AG04450 (cell line): ENCODE results near the gene LRRC59. TPM values are rescaled to one million over a fixed set of nuclear protein-coding genes. Genes with fewer than 3 reads are reported as not detected.
A peak's percentile ranks its signal among the peaks of the same experiment; 100 is the strongest.

Experiments used
- CTCF ChIA-PET: fragments of 300-600, 350-600 bp; formaldehyde crosslinking; extraction: SDS; loops from one replicate; lab custom pipeline; 2022; ENCODE audit warnings: antibody characterized with exemption, inconsistent platforms; lab: Charles Lee
- POLR2A ChIA-PET: fragments of 350-600 bp; formaldehyde crosslinking; extraction: SDS; loops from one replicate; lab custom pipeline; 2021; ENCODE audit warnings: antibody characterized with exemption, inconsistent platforms; lab: Yijun Ruan, JAX
- DNase-seq: peaks from one replicate; pipeline ENCODE4 v3.0.0-alpha.2; 2011; ENCODE audit warnings: low read depth, low spot score
- H3K27ac ChIP-seq: one replicate; pipeline ENCODE4 v1.5.1; 2012; ENCODE audit warnings: low read depth, low read length, control low read depth
- H3K27me3 ChIP-seq: one replicate; pipeline ENCODE4 v1.6.0; 2012; ENCODE audit warnings: low read length; ENCODE audit not compliant: control insufficient read depth, insufficient read depth
- H3K4me3 ChIP-seq: 2 replicates; pipeline ENCODE4 v1.5.1; 2011; ENCODE audit warnings: mild to moderate bottlenecking, low read depth, low read length, control low read depth
- H3K9me3 ChIP-seq: 2 replicates; pipeline ENCODE4 v1.5.1; 2012; ENCODE audit warnings: low read length; ENCODE audit not compliant: control insufficient read depth, insufficient read depth
- polyA plus RNA-seq: library from polyadenylated mRNA; depleted of rRNA; stranded (reverse); fragments of >200 nt; gene quantifications from 2 replicates; pipeline ENCODE4 v1.2.3, GENCODE V29; 2011
- TF ChIP-seq, protein P1 (sequence below): IDR thresholded peaks from 2 replicates; pipeline ENCODE4 v1.5.1; 2011; ENCODE audit warnings: low read depth, low read length, control low read depth, inconsistent platforms

The LRRC59 gene
- polyA plus RNA-seq, 1 experiment: 143 TPM

DNA sequence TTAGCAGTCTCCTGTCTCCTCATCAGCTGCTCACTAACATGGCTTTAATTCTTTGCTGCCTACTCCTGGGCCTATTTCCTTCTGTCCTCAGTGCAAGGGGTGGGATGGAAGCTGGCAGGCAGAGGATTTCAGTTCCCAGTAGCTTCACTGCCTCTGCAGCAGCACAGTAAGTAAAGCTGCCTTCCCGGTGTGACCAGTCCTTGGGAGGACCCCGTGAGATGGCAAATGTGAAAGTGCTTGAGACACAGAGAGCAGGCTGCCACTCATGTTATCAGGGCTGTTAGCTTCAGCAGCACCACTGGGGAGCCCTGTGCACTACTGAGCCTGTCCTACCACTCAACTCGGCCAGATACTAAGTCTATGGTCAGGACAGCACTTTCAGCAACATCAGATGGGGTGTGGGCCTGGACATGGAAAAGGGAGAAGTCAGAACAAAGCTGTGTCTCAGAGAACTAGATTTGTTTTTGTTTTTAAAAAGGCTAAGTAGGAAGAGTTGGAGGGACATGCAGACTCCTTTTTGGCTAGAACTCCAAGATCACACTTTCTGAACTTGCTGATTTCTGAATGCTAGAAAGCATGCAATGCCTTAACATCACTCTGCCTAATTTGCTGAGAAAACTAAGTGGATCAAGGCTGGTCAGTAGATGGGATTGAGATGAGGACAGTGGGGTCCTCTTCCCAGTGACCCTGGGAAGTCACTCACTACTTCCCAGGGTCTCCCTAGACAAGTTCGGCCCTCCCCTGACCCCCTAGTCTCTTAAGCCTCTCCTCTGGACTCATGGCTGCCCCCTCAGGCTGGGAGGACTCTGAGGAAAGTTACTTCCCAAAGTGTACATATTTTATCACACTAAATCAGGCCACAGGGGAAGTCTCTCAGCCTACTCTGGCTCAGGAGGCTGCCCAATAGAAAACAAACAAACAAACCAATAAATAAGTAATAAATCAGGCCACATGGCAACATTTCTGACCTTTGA, 29.8 kb upstream of the LRRC59 start:
- TF ChIP-seq, protein P1, sequence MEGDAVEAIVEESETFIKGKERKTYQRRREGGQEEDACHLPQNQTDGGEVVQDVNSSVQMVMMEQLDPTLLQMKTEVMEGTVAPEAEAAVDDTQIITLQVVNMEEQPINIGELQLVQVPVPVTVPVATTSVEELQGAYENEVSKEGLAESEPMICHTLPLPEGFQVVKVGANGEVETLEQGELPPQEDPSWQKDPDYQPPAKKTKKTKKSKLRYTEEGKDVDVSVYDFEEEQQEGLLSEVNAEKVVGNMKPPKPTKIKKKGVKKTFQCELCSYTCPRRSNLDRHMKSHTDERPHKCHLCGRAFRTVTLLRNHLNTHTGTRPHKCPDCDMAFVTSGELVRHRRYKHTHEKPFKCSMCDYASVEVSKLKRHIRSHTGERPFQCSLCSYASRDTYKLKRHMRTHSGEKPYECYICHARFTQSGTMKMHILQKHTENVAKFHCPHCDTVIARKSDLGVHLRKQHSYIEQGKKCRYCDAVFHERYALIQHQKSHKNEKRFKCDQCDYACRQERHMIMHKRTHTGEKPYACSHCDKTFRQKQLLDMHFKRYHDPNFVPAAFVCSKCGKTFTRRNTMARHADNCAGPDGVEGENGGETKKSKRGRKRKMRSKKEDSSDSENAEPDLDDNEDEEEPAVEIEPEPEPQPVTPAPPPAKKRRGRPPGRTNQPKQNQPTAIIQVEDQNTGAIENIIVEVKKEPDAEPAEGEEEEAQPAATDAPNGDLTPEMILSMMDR: no peak
- Histone ChIP-seq H3K27ac (peak overlapping the region; percentile 68), H3K4me3 (peak overlapping the region; percentile 73), H3K27me3 (no peaks in the 10 kb centered on the region), H3K9me3 (no peaks in the 10 kb centered on the region; the same call in 1 of the 2 replicates)
- CTCF ChIA-PET: interaction anchor here (0.6 to 1.5 kb wide), 3 partner anchors 12 to 65 kb away, joined by 3 to 8 read pairs (median 3); partner anchors contain the start of gene LRRC59
- POLR2A ChIA-PET: interaction anchor here (0.9 to 1.8 kb wide), 5 partner anchors 11 to 138 kb away, joined by 3 to 13 read pairs (median 3); partner anchors contain the start of gene LRRC59
- no peak for DNase-seq

DNA sequence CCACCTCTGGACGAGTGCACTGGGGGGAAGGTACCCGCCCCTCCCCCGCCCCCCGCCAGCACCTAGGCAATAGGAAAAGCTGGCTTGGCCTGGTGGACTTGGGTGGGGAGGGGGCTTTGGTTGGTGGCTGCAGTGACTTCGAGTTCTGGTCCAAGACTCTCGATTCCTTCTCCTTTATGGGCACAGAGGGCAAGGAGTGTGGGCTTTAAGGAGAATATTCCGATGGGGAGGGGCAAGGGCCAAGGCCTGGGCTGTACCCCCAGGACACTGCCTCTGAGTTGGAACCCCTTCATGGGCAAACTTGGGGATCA, 29.1 kb upstream of the LRRC59 start:
- CTCF ChIA-PET: interaction anchor here (0.6 to 1.5 kb wide), 3 partner anchors 11 to 64 kb away, joined by 3 to 8 read pairs (median 3); partner anchors contain the start of gene LRRC59

DNA sequence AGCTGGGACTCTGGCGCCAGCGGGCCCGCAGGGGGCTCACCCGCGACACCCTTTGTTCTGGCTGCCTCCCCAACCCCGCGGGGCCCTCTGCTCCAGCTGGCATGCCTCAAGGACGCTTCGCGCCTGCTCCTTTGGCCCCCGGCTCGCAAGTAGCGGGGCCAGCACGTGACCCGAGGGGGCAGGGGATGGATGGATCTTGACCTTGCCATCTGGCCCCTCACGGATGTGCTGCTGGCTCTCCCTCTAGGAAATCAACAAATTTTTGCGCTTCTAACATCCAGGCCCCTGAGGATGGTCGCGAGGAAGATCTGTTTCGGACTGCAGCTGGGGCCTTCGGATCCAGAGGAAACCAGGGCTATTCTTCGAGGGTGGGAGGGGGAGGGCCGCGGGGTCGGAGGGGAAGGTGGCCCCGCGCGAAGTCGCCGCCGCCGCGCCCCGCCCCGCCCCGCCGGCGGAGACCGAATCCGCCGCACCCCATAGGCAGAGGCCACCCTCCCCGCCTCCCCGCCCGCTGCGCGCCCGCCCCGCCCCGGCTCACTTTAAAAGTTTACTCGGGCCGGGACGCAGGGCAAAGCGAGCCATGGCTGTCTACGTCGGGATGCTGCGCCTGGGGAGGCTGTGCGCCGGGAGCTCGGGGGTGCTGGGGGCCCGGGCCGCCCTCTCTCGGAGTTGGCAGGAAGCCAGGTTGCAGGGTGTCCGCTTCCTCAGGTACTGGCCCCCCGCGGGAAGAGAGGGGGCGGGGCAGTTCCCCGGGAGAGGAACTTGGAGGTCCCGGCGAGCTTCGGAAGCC, 28.6 kb upstream of the LRRC59 start, which contains the start of gene ACSF2:
ACSF2 (plus strand) TSS at position 537 of the 790 bp plus-strand sequence; CDS start at position 581, 44 bp downstream.
- Histone ChIP-seq H3K9me3 (no peaks in the 10 kb centered on the region; the same call in 1 of the 2 replicates), H3K4me3 (peak within 1 kb of the TSS; percentile 73), H3K27me3 (no peaks in the 10 kb centered on the region), H3K27ac (peak within 1 kb of the TSS; percentile 68)
- POLR2A ChIA-PET: interaction anchor here (1.0 to 1.8 kb wide), 3 partner anchors 10 to 137 kb away, joined by 3 to 13 read pairs (median 3); partner anchors contain the start of gene LRRC59
- TF ChIP-seq, protein P1: no peak
- DNase-seq: no peak
- CTCF ChIA-PET: interaction anchor here (0.5 to 2.0 kb wide), 5 partner anchors 11 to 352 kb away, joined by 3 to 10 read pairs (median 7); partner anchors contain the start of gene LRRC59

More for the DNA sequence above, 29.1 kb upstream of the LRRC59 start:
- Histone ChIP-seq H3K4me3 (peak overlapping the region; percentile 73), H3K27ac (peak overlapping the region; percentile 68), H3K27me3 (no peaks in the 10 kb centered on the region), H3K9me3 (no peaks in the 10 kb centered on the region; the same call in 1 of the 2 replicates)
- no peak for DNase-seq
- POLR2A ChIA-PET: interaction anchor here (0.9 to 1.8 kb wide), 5 partner anchors 11 to 137 kb away, joined by 3 to 13 read pairs (median 3); partner anchors contain the start of gene LRRC59
- TF ChIP-seq, protein P1: no peak

DNA sequence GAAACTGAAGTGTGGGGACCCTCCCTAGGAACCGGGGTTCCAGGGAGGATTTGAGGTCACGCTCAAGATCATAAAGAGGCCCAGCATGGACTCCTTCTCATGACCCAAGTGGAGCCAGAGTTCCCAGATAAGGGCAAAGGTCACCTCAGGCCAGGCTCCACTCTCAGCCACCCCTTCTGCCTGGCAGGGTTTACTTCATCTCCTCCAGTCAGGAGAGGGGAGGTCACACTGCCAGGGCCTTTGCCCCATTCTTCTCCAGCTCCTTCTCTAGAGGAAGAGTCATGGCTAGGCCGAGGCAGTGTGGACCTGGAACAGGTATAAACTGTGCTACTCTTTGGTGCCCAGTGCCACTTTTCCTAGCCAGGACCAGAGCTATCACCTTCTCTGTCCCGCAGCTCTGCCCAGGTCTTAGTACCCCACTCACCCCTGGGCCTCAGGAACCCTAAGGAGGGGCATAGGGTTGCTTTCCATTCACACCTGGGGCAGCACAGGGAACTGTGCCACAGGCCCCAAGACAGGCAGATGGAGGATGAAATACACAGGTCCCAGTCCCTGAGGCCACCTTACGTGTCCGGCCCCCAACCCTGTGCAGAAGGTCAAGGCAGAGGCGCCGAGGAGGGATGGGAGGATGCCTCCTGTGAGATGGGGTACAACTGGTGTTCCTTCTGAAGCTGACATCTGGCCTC, 27.8 kb upstream of the LRRC59 start:
- no peak for DNase-seq
- TF ChIP-seq, protein P1: no peak
- Histone ChIP-seq H3K27me3 (no peaks in the 10 kb centered on the region), H3K9me3 (no peaks in the 10 kb centered on the region; the same call in 1 of the 2 replicates), H3K4me3 (peak overlapping the region; percentile 61), H3K27ac (peak overlapping the region; percentile 68)
- CTCF ChIA-PET: interaction anchor here (0.5 to 2.0 kb wide), 2 partner anchors 28 to 351 kb away, joined by 7 to 10 read pairs; partner anchors contain the start of gene LRRC59
- POLR2A ChIA-PET: interaction anchor here (1.8 kb wide), 1 partner anchor 28 kb away, joined by 13 read pairs; the partner anchor contains the start of gene LRRC59
